K562 (cell line): ENCODE measurements around the gene ENTPD5. TPM values are rescaled to one million over a fixed set of nuclear protein-coding genes. Genes with fewer than 3 reads are reported as not detected.

ENCODE experiments used
- ATAC-seq: fragments of 200-7000 bp; cut with Tn5 transposase; 3 replicates; pipeline ENCODE4 v1.9.1; 2020; ENCODE audit warnings: moderate library complexity
- BruUV-seq: library from RNA; stranded (reverse); fragments of 400-500 nt; replicated peaks from 2 replicates; lab custom pipeline; 2021; lab: Mats Ljungman, UMichigan
- CTCF ChIA-PET: fragments of 300-600 bp; formaldehyde crosslinking; extraction: SDS; loops from one replicate; lab custom pipeline; 2021; ENCODE audit warnings: low intra/inter-chr PET ratio; lab: Yijun Ruan, JAX
- POLR2A ChIA-PET: fragments of 300-600, 350-650 bp; sonication (Branson Sonifier 250); formaldehyde crosslinking; extraction: SDS; loops from one replicate; lab custom pipeline; 2021; ENCODE audit warnings: antibody characterized with exemption, inconsistent platforms; lab: Yijun Ruan, JAX
- DNase-seq, 4 experiments: peaks; one replicate each; pipeline versions ENCODE4 v3.0.0 to v3.0.0-alpha.2; 2011 to 2018; ENCODE audit warnings: low spot score in 3 of 4, mixed read lengths in 3 of 4; ENCODE audit errors: extremely low read depth in 1 of 4
- FAIRE-seq: peaks from 2 replicates; lab custom pipeline; 2011; peaks lifted over from hg19 to GRCh38; lab: Jason Lieb, UNC
- H2AFZ ChIP-seq: 2 replicates; pipeline ENCODE4 v1.6.0; 2011; ENCODE audit warnings: low read depth, low read length, control low read depth, inconsistent platforms
- H3K27ac ChIP-seq: fragments of 200-600 bp; 3 replicates; pipeline ENCODE4 v1.8.0; 2011; ENCODE audit warnings: low read depth, mild to moderate bottlenecking, control low read depth, inconsistent platforms, low read length, moderate library complexity, mixed read lengths; ENCODE audit errors: extremely low read depth
- H3K27me3 ChIP-seq, 2 experiments: fragments of 300-600 bp in 1 of 2; 2 replicates in 1 of 2; 3 replicates in 1 of 2; pipeline versions ENCODE4 v1.6.0 to v1.8.0; 2011; ENCODE audit warnings: inconsistent platforms in 2 of 2, low read length in 2 of 2, mild to moderate bottlenecking in 1 of 2, mixed read lengths in 1 of 2, moderate library complexity in 1 of 2; ENCODE audit not compliant: control insufficient read depth in 2 of 2, insufficient read depth in 2 of 2
- H3K36me3 ChIP-seq: fragments of 300-600 bp; 3 replicates; pipeline ENCODE4 v1.8.0; 2011; ENCODE audit warnings: mild to moderate bottlenecking, low read length, inconsistent platforms; ENCODE audit not compliant: control insufficient read depth, insufficient read depth
- H3K4me1 ChIP-seq, 2 experiments: fragments of 200-600 bp in 1 of 2; replicated peaks in 1 of 2; 2 replicates in 1 of 2; 3 replicates in 1 of 2; pipeline versions ENCODE4 v1.5.1 to v1.8.0; 2011; ENCODE audit warnings: inconsistent platforms in 2 of 2, low read length in 2 of 2, mild to moderate bottlenecking in 1 of 2, mixed read lengths in 1 of 2, moderate library complexity in 1 of 2; ENCODE audit not compliant: control insufficient read depth in 2 of 2, insufficient read depth in 2 of 2
- H3K4me2 ChIP-seq: 2 replicates; pipeline ENCODE4 v1.6.1; 2011; ENCODE audit warnings: low read length, control low read depth, inconsistent platforms, mixed read lengths; ENCODE audit not compliant: insufficient read depth
- H3K4me3 ChIP-seq: fragments of 200-600 bp; sonication (generic), shearing (Covaris generic); 2 replicates; pipeline ENCODE4 v1.5.1; 2016; ENCODE audit warnings: control low read depth, inconsistent platforms
- H3K79me2 ChIP-seq: fragments of 200-600 bp; 3 replicates; pipeline ENCODE4 v1.8.0; 2011; ENCODE audit warnings: low read length, inconsistent platforms; ENCODE audit not compliant: control insufficient read depth, insufficient read depth
- H3K9ac ChIP-seq, 2 experiments: 2 replicates each; pipeline versions ENCODE4 v1.6.0 to v1.6.1; 2011; ENCODE audit warnings: low read depth in 2 of 2, low read length in 2 of 2, control low read depth in 1 of 2, inconsistent platforms in 1 of 2, mild to moderate bottlenecking in 1 of 2, mixed read lengths in 1 of 2; ENCODE audit not compliant: insufficient read depth in 1 of 2
- H3K9me1 ChIP-seq: one replicate; pipeline ENCODE4 v1.6.0; 2011; ENCODE audit warnings: inconsistent platforms, mild to moderate bottlenecking, low read length, moderate library complexity; ENCODE audit not compliant: control insufficient read depth, insufficient read depth
- H3K9me3 ChIP-seq: replicated peaks from 2 replicates; pipeline ENCODE4 v1.5.1; 2011; ENCODE audit warnings: low read depth, low read length, inconsistent platforms; ENCODE audit not compliant: control insufficient read depth, insufficient read depth
- H4K20me1 ChIP-seq: replicated peaks from 2 replicates; pipeline ENCODE4 v1.6.1; 2011; ENCODE audit warnings: low read length, inconsistent platforms, mixed read lengths; ENCODE audit not compliant: control insufficient read depth, insufficient read depth
- DDX20 ChIP-seq: fragments of 450-650 bp; IDR thresholded peaks from 2 replicates; pipeline ENCODE4 v1.6.1; 2016; ENCODE audit warnings: missing genetic modification characterization, low read depth, mild to moderate bottlenecking, missing compliant biosample characterization, moderate library complexity
- FOXP1 ChIP-seq: sonication (generic); formaldehyde crosslinking; IDR thresholded peaks from 2 replicates; pipeline ENCODE4 v1.8.0; 2022; ENCODE audit warnings: mild to moderate bottlenecking, missing genetic modification reagents
- HIVEP1 ChIP-seq: fragments of 250-450 bp; sonication (Bioruptor Pico); IDR thresholded peaks from 2 replicates; pipeline ENCODE4 v1.4.0; 2020; ENCODE audit warnings: mild to moderate bottlenecking
- HMGN3 ChIP-seq: IDR thresholded peaks from 2 replicates; pipeline ENCODE4 v1.6.1; 2011; ENCODE audit warnings: borderline replicate concordance, low read depth, mild to moderate bottlenecking, mixed read lengths, low read length; ENCODE audit not compliant: insufficient read length; ENCODE audit errors: extremely low read depth
- L3MBTL2 ChIP-seq: fragments of 450-650 bp; IDR thresholded peaks from 2 replicates; pipeline ENCODE4 v1.6.1; 2016; ENCODE audit warnings: mild to moderate bottlenecking, moderate library complexity
- MTA2 ChIP-seq: fragments of 450-650 bp; IDR thresholded peaks from 2 replicates; pipeline ENCODE4 v1.6.1; 2016; ENCODE audit warnings: low read depth
- SREBF1 ChIP-seq: fragments of 150-350 bp; IDR thresholded peaks from 2 replicates; pipeline ENCODE4 v1.6.1; 2014; ENCODE audit warnings: antibody characterized with exemption, low read depth, low read length, borderline replicate concordance
- SRSF7 ChIP-seq: fragments of 200-400 bp; formaldehyde crosslinking; optimal IDR thresholded peaks from 2 replicates; pipeline ENCODE3; 2017; ENCODE audit warnings: mild to moderate bottlenecking, low read depth, low read length
- TEAD2 ChIP-seq: fragments of 450-650 bp; IDR thresholded peaks from 2 replicates; pipeline ENCODE4 v1.6.1; 2016; ENCODE audit warnings: missing genetic modification characterization, control low read depth, missing compliant biosample characterization
- ZNF584 ChIP-seq: fragments of 200-800 bp; sonication (Bioruptor generic); IDR thresholded peaks from 2 replicates; pipeline ENCODE4 v1.6.1; 2016; ENCODE audit warnings: low read depth, mild to moderate bottlenecking, missing genetic modification characterization, missing compliant biosample characterization
- ZNF77 ChIP-seq: fragments of 250-450 bp; sonication (Bioruptor Pico); IDR thresholded peaks from 2 replicates; pipeline ENCODE4 v1.5.0; 2020
- WGBS: fragments of 100-300 bp; shearing (Covaris generic); methylation state at CpG from one replicate; pipeline ENCODE4 v1.1.6; 2016; ENCODE audit warnings: low coverage, mixed read lengths; ENCODE audit not compliant: insufficient coverage; ENCODE audit errors: missing lambda C conversion rate; 5-methylcytosine and 5-hydroxymethylcytosine counted together
- in situ Hi-C: fragments of 300-500 bp; cut with MboI; formaldehyde crosslinking; loops from 4 replicates; pipeline ENCODE4 v1.15.0; 2018; ENCODE audit warnings: inconsistent platforms, mixed read lengths
- intact Hi-C: fragments of 100-400 bp; cut with micrococcal nuclease; formaldehyde crosslinking; loops from 2 replicates; pipeline ENCODE4 v1.14.2; 2022
- polyA plus RNA-seq, 8 experiments: library from polyadenylated mRNA; depleted of rRNA in 4 of 8; stranded (reverse) in 5 of 8; unstranded in 3 of 8; fragments of >200 nt; fragmentation: Nextera tagmentation in 2 of 8; fragmentation: Illumina TruSeq in 1 of 8; extraction: Ambion mirVana in 2 of 8; extraction: Trizol in 1 of 8; gene quantifications; 2 replicates each; pipeline versions ENCODE4 v1.2.1 to v1.2.3, GENCODE V29; 2011 to 2014; ENCODE audit warnings: inconsistent platforms in 1 of 8, missing spikeins in 1 of 8
- total RNA-seq, 7 experiments: library from RNA; depleted of rRNA in 6 of 7; stranded (reverse); fragments of >200 nt in 6 of 7; fragmentation: Illumina TruSeq in 2 of 7; extraction: Trizol in 2 of 7; gene quantifications; 2 replicates each; pipeline versions ENCODE4 v1.2.1 to v1.2.3, GENCODE V29; 2011 to 2021; ENCODE audit warnings: low replicate concordance in 1 of 7
- TF ChIP-seq, protein P1 (sequence below), 2 experiments: fragments of 250-450 bp in 1 of 2; fragments of 450-650 bp in 1 of 2; sonication (Bioruptor Pico) in 1 of 2; IDR thresholded peaks; 2 replicates each; pipeline versions ENCODE4 v1.6.1 to v1.8.0; 2016 to 2021; ENCODE audit warnings: mild to moderate bottlenecking in 2 of 2, moderate library complexity in 2 of 2, missing compliant biosample characterization in 1 of 2, missing genetic modification characterization in 1 of 2
- TF ChIP-seq, protein P2 (sequence below): fragments of 450-650 bp; IDR thresholded peaks from 2 replicates; pipeline ENCODE4 v1.6.1; 2016; ENCODE audit warnings: mild to moderate bottlenecking
- TF ChIP-seq, protein P3 (sequence below): fragments of 250-450 bp; sonication (Bioruptor Pico); IDR thresholded peaks from 2 replicates; pipeline ENCODE4 v1.6.1; 2021; ENCODE audit warnings: mild to moderate bottlenecking
- TF ChIP-seq, protein P4 (sequence below): conservative IDR thresholded peaks from 2 replicates; pipeline ENCODE4 v1.6.1; 2011; ENCODE audit warnings: low read depth, mild to moderate bottlenecking, low read length; ENCODE audit not compliant: control insufficient read depth
- TF ChIP-seq, protein P5 (sequence below): sonication (generic); formaldehyde crosslinking; IDR thresholded peaks from 2 replicates; pipeline ENCODE4 v1.8.1; 2023; ENCODE audit warnings: mild to moderate bottlenecking, missing genetic modification reagents, moderate library complexity
- TF ChIP-seq, protein P6 (sequence below): fragments of 250-450 bp; sonication (Bioruptor Pico); IDR thresholded peaks from 2 replicates; pipeline ENCODE4 v1.8.0; 2022; ENCODE audit warnings: moderate library complexity, mild to moderate bottlenecking, inconsistent platforms

The ENTPD5 gene
- total and polyA plus RNA-seq, 9 of the 15 experiments (the other 6 are each of a cell fraction or from before 2014, with no cell fraction given) = 2.7 to 15.3 (median 10.3) TPM

DNA sequence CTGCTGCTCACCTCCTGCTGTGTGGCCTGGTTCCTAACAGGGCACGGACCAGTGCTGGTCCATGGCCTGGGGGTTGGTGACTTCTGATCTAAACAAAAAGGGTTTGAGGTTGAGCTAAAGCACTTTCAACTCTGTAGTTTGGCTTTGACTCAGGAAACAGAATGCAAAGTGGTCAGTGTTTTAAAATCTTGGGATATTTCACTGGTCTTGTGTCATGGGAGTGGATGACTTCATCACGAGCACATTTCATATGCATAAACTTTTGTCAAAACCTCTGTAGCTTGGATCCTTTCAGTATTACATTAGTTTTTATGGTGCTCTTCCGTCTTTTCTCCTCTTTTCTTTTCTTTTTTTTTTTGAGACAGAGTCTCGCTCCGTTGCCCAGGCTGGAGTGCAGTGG, 94.8 kb downstream of the ENTPD5 start:
- no TSS peak for BruUV-seq
- DNase-seq (no peak), ATAC-seq (no peak), FAIRE-seq (no peak)
- H3K36me3 ChIP-seq = peaks cover 77% of the 10 kb centered on the region; the same call in 2 of the 3 replicates
- no peaks in the 10 kb centered on the region for H3K79me2 ChIP-seq
- no peak overlapping the region for H3K27ac ChIP-seq
- H3K9ac ChIP-seq = no peak overlapping the region
- WGBS = 64% methylated on average over 3 of the region's 5 CpGs
- no peak overlapping the region for H2AFZ ChIP-seq
- no peak overlapping the region for H3K4me3 ChIP-seq
- no peaks in the 10 kb centered on the region for H3K4me1 ChIP-seq
- no peaks in the 10 kb centered on the region for H3K27me3 ChIP-seq
- ChIA-PET POLR2A (no interaction called here), CTCF (no interaction called here)
- intact Hi-C loops = no loop called here
- no peaks in the 10 kb centered on the region for H4K20me1 ChIP-seq
- in situ Hi-C loops = no loop called here
- H3K9me1 ChIP-seq = no peaks in the 10 kb centered on the region
- no peak overlapping the region for H3K4me2 ChIP-seq
- no peaks in the 10 kb centered on the region for H3K9me3 ChIP-seq
- TF ChIP-seq, protein P1, sequence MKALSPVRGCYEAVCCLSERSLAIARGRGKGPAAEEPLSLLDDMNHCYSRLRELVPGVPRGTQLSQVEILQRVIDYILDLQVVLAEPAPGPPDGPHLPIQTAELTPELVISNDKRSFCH (CRISPR knock-in tag; IDR thresholded peaks at IDR 0.05) = no peak
- TF ChIP-seq, protein P1 (tag; IDR thresholded peaks at IDR 0.05) = no peak
- TF ChIP-seq L3MBTL2 = no peak
- no peak for TF ChIP-seq ZNF77
- TF ChIP-seq SRSF7 = no peak
- no peak for TF ChIP-seq FOXP1 (CRISPR knock-in tag)
- TF ChIP-seq TEAD2 (tag) = no peak
- TF ChIP-seq HIVEP1 (CRISPR knock-in tag) = no peak
- TF ChIP-seq, protein P2, sequence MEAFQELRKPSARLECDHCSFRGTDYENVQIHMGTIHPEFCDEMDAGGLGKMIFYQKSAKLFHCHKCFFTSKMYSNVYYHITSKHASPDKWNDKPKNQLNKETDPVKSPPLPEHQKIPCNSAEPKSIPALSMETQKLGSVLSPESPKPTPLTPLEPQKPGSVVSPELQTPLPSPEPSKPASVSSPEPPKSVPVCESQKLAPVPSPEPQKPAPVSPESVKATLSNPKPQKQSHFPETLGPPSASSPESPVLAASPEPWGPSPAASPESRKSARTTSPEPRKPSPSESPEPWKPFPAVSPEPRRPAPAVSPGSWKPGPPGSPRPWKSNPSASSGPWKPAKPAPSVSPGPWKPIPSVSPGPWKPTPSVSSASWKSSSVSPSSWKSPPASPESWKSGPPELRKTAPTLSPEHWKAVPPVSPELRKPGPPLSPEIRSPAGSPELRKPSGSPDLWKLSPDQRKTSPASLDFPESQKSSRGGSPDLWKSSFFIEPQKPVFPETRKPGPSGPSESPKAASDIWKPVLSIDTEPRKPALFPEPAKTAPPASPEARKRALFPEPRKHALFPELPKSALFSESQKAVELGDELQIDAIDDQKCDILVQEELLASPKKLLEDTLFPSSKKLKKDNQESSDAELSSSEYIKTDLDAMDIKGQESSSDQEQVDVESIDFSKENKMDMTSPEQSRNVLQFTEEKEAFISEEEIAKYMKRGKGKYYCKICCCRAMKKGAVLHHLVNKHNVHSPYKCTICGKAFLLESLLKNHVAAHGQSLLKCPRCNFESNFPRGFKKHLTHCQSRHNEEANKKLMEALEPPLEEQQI = no peak
- TF ChIP-seq, protein P3, sequence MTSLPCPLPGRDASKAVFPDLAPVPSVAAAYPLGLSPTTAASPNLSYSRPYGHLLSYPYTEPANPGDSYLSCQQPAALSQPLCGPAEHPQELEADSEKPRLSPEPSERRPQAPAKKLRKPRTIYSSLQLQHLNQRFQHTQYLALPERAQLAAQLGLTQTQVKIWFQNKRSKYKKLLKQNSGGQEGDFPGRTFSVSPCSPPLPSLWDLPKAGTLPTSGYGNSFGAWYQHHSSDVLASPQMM = no peak
- no peak for TF ChIP-seq SREBF1
- no peak for TF ChIP-seq MTA2
- TF ChIP-seq, protein P4, sequence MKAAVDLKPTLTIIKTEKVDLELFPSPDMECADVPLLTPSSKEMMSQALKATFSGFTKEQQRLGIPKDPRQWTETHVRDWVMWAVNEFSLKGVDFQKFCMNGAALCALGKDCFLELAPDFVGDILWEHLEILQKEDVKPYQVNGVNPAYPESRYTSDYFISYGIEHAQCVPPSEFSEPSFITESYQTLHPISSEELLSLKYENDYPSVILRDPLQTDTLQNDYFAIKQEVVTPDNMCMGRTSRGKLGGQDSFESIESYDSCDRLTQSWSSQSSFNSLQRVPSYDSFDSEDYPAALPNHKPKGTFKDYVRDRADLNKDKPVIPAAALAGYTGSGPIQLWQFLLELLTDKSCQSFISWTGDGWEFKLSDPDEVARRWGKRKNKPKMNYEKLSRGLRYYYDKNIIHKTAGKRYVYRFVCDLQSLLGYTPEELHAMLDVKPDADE = no peak
- TF ChIP-seq HMGN3 = no peak
- TF ChIP-seq, protein P5, sequence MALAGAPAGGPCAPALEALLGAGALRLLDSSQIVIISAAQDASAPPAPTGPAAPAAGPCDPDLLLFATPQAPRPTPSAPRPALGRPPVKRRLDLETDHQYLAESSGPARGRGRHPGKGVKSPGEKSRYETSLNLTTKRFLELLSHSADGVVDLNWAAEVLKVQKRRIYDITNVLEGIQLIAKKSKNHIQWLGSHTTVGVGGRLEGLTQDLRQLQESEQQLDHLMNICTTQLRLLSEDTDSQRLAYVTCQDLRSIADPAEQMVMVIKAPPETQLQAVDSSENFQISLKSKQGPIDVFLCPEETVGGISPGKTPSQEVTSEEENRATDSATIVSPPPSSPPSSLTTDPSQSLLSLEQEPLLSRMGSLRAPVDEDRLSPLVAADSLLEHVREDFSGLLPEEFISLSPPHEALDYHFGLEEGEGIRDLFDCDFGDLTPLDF (CRISPR knock-in tag) = no peak
- no peak for TF ChIP-seq ZNF584
- TF ChIP-seq, protein P6, sequence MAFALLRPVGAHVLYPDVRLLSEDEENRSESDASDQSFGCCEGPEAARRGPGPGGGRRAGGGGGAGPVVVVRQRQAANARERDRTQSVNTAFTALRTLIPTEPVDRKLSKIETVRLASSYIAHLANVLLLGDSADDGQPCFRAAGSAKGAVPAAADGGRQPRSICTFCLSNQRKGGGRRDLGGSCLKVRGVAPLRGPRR (CRISPR knock-in tag) = no peak
- TF ChIP-seq DDX20 (tag) = no peak
